ENCODE data around the gene DMRTC2. TPM values are rescaled to one million over a fixed set of nuclear protein-coding genes. Genes with fewer than 3 reads are reported as not detected.
"Not testable (repeated sequence)": the region's sequence is repeated elsewhere in the genome, so short reads cannot be mapped to it uniquely, and the experiment has no call there.

The DMRTC2 gene
- polyA plus RNA-seq, 1 donor (not counting 4 experiments of a cell fraction or from before 2014, with no cell fraction given), result not detected

GRCh38 chr19:41872775-41873647 lies 28.2 kb downstream of the DMRTC2 start:
- no peak for TF ChIP-seq EZH2 (IDR thresholded peaks at IDR 0.05; ENCODE audit: low read length)
- peak; percentile 83 to 89 (median 83) for TF ChIP-seq CTCF (optimal IDR thresholded peaks at IDR 0.05 in 1 of 3, IDR thresholded peaks at IDR 0.05 in 1 of 3, conservative IDR thresholded peaks at IDR 0.05 in 1 of 3; ENCODE audit: extremely low read depth in 1 of 3, insufficient read depth in 2 of 3, low read length in 3 of 3)
- dilution Hi-C loops (cut with MboI; ENCODE audit: extremely low pct_ligation_motif_present, low sequenced_read_pairs), result no loop called here
- Histone ChIP-seq H3K9ac (ENCODE audit: control insufficient read depth, extremely low read depth, insufficient read depth, low read length) (no peak overlapping the region), H3K4me3 (ENCODE audit: control insufficient read depth in 2 of 3, extremely low read depth in 1 of 3, insufficient read depth in 2 of 3, low read depth in 1 of 3, low read length in 3 of 3) (no peak overlapping the region), H3K4me1 (ENCODE audit: control insufficient read depth, extremely low read depth, insufficient read depth, low read length) (no peaks in the 10 kb centered on the region), H2AFZ (ENCODE audit: control insufficient read depth, low read length) (no peak overlapping the region), H3K27me3 (ENCODE audit: control insufficient read depth, extremely low read depth, insufficient read depth, low read length) (peaks cover 5% of the 10 kb centered on the region), H3K4me2 (ENCODE audit: control insufficient read depth, extremely low read depth, insufficient read depth, low read depth, low read length) (no peak overlapping the region), H3K27ac (ENCODE audit: control insufficient read depth, insufficient read depth, low read length) (no peak overlapping the region), H3K9me3 (ENCODE audit: control insufficient read depth, low read depth, low read length) (no peaks in the 10 kb centered on the region), H3K9me1 (ENCODE audit: control insufficient read depth, extremely low read depth, insufficient read depth, low read length) (no peaks in the 10 kb centered on the region), H3K36me3 (ENCODE audit: control insufficient read depth in 2 of 2, extremely low read depth in 1 of 2, insufficient read depth in 2 of 2, low read length in 2 of 2) (peaks cover 29 to 33% of the 10 kb centered on the region in 2 experiments), H3K79me2 (ENCODE audit: control insufficient read depth, insufficient read depth, low read length) (peaks cover 6% of the 10 kb centered on the region), H4K20me1 (ENCODE audit: control insufficient read depth, extremely low read depth, insufficient read depth, low read length) (peaks cover 37% of the 10 kb centered on the region)
- FAIRE-seq (peak; percentile 17), DNase-seq (ENCODE audit: low read depth, low spot score) (no peak)

GRCh38 chr19:41875973-41876372 lies 31.1 kb downstream of the DMRTC2 start:
- H3K9me3 ChIP-seq (ENCODE audit: control insufficient read depth, low read depth, low read length); H3K79me2 ChIP-seq (ENCODE audit: control insufficient read depth, insufficient read depth, low read length); H3K4me2 ChIP-seq (ENCODE audit: control insufficient read depth, extremely low read depth, insufficient read depth, low read depth, low read length); FAIRE-seq; H3K27ac ChIP-seq (ENCODE audit: control insufficient read depth, insufficient read depth, low read length); H3K4me3 ChIP-seq (ENCODE audit: control insufficient read depth in 2 of 3, extremely low read depth in 1 of 3, insufficient read depth in 2 of 3, low read depth in 1 of 3, low read length in 3 of 3); H3K9me1 ChIP-seq (ENCODE audit: control insufficient read depth, extremely low read depth, insufficient read depth, low read length); DNase-seq (ENCODE audit: low read depth, low spot score); H3K9ac ChIP-seq (ENCODE audit: control insufficient read depth, extremely low read depth, insufficient read depth, low read length); H3K4me1 ChIP-seq (ENCODE audit: control insufficient read depth, extremely low read depth, insufficient read depth, low read length); dilution Hi-C loops (cut with MboI; ENCODE audit: extremely low pct_ligation_motif_present, low sequenced_read_pairs); H2AFZ ChIP-seq (ENCODE audit: control insufficient read depth, low read length); H3K27me3 ChIP-seq (ENCODE audit: control insufficient read depth, extremely low read depth, insufficient read depth, low read length); H3K36me3 ChIP-seq (ENCODE audit: control insufficient read depth in 2 of 2, extremely low read depth in 1 of 2, insufficient read depth in 2 of 2, low read length in 2 of 2): not testable (repeated sequence)
- peaks cover 18% of the 10 kb centered on the region for H4K20me1 ChIP-seq (ENCODE audit: control insufficient read depth, extremely low read depth, insufficient read depth, low read length)

Measured in keratinocyte (primary cell).